T47D (cell line): Measurements from ENCODE around the gene CNTD1.
A peak's percentile ranks its signal among the peaks of the same experiment; 100 is the strongest.

Experiments
- DNase-seq, 2 experiments: peaks; one replicate each; pipeline versions ENCODE4 v3.0.0 to v3.0.0-alpha.2; 2011 to 2012; ENCODE audit warnings: low read depth in 1 of 2, low spot score in 1 of 2
- JUND ChIP-seq: IDR thresholded peaks from 2 replicates; pipeline ENCODE4 v1.6.1; 2012; ENCODE audit warnings: low read depth
- in situ Hi-C: cut with HindIII; loops from 2 replicates; pipeline ENCODE4 v1.10.0; 2016; ENCODE audit warnings: low sequenced_read_pairs, low pct_unique_long_range_greater_than_20kb

Gene CNTD1

DNA sequence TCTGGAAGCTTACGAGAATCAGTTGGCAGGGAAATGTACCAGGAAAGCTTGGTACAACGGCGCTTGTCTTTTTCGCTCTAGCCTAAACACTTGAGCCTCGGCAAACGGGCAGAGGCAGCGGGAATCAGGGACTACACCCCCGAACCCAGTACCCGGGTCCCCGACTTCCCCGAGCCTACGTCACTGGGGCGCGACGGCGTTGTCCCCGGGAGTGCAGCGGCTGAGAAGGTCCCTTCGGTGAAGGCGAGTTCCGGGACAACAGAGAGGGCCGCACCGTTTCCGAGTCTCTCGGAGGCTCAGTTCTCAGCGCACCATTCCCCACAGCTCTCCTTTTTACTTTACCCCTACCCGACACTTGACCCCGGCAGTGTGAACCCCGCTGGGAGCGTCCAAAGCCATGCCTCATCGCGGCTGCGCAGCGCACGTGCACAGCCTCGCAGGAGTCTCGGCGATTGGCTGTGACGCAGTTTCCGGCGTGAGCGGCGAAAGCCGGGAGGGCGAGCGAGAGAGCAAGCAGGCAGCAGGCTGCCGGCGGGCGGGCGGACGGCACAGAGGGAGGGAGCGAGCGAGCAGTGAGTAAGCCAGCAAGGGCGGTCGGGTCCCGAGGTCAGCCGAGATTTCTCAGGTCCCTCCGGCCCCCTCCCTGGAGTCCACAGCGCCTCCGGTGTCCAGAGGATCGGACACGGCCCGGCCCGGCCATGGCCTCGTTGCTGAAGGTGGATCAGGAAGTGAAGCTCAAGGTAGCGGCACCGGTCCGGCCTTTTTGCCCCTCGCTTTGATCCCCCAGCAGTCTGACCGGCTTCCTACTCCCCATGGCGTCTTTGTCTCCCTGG is 34.5 kb downstream of the CNTD1 start, which contains the start of gene PSME3:
Gene PSME3 (plus strand): TSS at position 464 of the 833 bp plus-strand sequence. CDS start 235 bp downstream, at position 699.
- DNase-seq, result peak; percentile 93 to 94
- in situ Hi-C loops, result no loop called here
- TF ChIP-seq JUND, result no peak

DNA sequence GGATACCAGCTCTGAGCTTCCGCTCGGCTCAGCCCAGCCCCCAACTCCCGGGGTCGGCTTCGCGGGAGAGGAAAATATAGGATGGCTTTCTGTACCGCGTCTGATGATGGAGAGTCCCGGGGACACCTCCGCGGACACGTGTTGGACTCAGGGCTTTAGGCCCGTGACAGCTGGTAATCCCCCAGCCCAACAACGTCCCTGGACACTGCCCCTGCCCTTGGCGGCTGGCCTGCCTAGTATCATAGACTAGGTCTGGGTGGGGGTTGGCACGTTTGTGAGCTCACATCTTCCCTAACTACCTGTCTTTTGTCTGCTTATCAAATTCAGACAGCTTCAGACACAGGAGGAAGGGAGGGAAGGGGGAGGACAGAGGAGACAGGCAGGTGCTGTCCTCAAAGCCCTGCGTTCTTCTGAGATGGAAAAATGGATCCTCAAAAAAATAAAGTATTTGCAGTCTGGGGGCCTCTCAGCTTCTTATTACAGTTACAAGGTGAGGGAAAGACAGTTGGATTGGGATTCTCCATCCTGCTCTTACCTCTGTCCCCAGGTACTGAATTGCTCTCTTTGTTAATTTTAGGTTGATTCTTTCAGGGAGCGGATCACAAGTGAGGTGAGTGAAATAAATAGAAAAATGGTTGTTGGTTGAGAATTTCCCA is 35.2 kb downstream of the CNTD1 start:
- no peak for TF ChIP-seq JUND
- in situ Hi-C loops, result no loop called here
- DNase-seq, result no peak

DNA sequence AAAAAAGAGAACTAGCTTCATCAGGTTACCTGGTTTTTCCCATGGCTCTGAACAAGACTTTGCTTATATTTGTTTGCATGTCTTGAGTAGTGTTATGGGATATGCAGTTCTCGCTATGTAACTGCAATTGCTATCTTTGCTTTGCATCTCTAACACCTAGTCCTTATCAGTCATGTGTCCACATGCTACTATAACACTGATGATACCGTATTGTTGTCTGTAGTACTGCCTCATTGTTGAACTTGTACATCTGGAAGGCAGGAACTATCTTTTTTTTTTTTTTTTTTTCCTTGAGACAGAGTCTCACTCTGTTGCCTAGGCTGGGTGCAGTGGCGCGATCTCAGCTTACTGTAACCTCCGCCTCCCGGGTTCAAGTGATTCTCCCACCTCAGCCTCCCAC is 37.1 kb downstream of the CNTD1 start:
- TF ChIP-seq JUND, result no peak
- no peak for DNase-seq
- in situ Hi-C loops, result no loop called here

DNA sequence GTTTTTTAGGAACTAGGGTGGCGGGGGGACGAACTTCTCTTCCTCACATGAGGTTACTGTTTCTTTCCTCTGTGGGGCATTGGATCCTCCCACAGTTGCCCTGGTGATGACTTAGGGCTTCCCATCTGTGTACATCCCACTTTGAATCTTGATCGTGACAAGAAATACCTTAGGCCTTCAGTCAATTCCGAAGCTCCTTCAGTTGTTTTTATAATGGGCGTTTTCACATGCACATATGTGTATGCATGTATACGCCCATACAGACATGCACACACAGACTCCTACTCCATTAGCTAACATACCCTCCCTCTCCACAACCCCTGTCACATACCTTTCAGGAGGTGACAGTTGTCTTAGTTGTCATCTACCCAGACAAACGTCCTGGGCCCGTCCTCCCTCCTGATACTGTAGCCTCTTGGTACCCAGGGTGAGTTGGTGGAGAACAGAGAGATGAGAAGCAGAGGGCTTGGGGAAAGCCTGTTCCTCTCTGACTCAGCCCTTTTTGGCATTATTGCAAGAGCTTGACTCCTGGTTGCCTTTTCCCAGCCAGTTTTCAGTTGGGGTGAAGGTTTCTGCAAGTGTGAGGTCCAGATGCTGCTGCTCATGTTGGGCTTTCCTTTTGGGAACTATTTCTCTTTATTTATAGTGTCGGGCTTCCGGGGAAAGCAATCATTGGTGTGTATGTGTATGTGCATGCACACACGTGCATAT is 43.5 kb downstream of the CNTD1 start:
- TF ChIP-seq JUND, result no peak
- in situ Hi-C loops, result no loop called here
- no peak for DNase-seq

DNA sequence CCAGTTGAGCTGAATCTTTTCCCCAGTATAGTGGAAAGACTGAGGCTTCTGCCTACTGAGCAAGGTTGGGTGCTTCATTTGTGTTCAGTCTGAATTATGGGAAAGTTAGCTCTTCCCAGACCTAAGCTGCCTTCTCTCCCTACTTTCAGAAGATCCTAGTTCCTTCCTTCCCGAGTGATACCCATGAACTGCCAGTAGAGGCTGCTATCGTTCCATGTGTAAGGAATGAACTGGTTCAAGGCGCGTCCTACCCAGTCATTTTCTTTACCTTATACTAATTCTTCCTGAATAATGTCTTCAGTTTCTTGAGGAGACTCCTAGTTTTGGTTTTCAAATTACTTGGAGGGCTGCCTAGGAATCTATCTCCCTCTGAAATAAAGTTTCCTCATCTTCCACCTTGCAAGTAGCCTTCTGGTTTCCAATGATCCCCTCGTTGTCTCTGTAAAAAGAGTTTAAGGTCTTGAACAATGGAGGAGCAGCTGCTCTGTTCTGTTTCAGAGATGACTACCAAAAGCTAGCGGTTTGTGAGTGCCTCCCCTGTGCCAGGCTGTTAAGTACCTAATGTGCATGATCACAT is 44.8 kb downstream of the CNTD1 start:
- in situ Hi-C loops, result no loop called here
- no peak for TF ChIP-seq JUND

DNA sequence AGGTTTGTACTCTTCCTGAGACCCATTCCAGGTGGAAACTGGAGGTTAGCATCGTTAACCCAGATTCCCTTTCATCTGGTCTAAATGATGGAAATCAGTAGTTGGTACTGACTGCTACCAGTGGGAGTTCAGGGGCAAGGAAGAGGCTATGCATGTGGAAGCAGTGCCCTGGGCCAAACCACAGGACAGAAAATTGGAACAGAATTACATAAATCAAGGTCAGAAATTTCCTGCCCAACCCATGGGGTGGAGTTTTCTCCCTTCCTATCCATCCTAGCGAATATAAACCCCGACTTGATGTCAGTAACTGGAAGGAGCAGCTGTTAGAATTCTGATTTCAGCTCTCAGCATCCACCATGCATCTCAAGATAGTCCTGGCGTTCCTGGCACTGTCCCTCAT is 45.6 kb downstream of the CNTD1 start, which contains the start of gene AOC2:
Gene AOC2 (plus strand): TSS at position 310 of the 400 bp plus-strand sequence. CDS start 47 bp downstream, at position 357.
- in situ Hi-C loops, result no loop called here
- no peak for DNase-seq
- no peak for TF ChIP-seq JUND

More for the DNA sequence above, 44.8 kb downstream of the CNTD1 start:
- DNase-seq, result peak; percentile 85 to 94

DNA sequence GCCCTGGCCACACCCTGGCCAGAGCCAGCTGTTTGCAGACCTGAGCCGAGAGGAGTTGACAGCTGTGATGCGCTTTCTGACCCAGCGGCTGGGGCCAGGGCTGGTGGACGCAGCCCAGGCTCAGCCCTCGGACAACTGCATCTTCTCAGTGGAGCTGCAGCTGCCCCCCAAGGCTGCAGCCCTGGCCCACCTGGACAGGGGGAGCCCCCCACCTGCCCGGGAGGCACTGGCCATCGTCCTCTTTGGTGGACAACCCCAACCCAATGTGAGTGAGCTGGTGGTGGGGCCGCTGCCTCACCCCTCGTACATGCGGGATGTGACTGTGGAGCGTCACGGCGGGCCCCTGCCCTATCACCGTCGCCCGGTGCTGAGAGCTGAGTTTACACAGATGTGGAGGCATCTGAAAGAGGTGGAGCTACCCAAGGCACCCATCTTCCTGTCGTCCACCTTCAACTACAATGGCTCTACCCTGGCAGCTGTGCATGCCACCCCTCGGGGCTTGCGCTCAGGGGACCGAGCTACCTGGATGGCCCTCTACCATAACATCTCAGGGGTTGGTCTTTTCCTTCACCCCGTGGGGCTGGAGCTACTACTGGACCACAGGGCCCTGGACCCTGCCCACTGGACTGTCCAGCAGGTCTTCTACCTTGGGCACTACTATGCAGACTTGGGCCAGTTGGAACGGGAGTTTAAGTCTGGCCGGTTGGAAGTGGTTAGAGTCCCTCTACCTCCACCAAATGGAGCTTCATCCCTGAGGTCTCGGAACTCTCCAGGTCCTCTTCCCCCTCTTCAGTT is 46.3 kb downstream of the CNTD1 start:
- TF ChIP-seq JUND, result no peak
- no peak for DNase-seq
- in situ Hi-C loops, result no loop called here

DNA sequence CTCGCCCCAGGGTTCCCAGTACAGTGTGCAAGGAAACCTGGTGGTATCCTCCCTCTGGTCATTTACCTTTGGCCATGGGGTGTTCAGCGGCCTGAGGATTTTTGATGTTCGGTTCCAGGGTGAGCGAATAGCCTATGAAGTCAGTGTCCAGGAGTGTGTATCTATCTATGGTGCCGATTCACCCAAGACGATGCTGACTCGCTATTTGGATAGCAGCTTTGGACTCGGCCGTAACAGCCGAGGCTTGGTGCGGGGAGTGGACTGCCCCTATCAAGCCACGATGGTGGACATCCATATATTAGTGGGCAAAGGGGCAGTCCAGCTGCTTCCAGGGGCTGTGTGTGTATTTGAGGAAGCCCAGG is 46.9 kb downstream of the CNTD1 start:
- DNase-seq, result no peak
- no peak for TF ChIP-seq JUND
- in situ Hi-C loops, result no loop called here

DNA sequence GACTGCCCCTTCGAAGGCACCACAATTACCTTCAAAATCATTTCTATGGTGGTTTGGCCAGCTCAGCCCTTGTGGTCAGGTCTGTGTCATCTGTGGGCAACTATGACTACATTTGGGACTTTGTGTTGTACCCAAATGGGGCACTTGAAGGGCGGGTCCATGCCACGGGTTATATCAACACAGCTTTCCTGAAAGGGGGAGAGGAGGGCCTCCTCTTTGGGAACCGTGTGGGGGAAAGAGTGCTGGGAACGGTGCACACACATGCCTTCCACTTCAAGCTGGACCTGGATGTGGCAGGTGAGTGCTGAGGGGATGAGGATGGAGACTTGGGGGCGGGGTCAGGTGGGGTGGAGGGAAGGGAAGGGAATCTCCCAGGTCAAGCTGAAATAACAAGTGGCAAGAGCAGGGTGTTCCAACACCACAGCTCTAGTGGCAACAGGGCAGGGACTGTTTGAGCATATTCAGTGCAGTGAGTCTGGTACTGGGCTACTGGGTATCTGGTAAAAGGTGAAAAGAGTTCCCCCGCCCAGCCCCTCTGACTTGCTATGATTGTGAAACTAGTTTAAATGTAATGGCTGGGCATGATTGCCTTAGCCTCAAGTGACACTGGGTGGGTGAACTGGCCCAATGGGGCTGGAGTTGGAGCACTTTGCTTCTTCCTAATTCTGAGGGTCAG is 47.4 kb downstream of the CNTD1 start:
- in situ Hi-C loops, result no loop called here
- TF ChIP-seq JUND, result no peak
- no peak for DNase-seq

DNA sequence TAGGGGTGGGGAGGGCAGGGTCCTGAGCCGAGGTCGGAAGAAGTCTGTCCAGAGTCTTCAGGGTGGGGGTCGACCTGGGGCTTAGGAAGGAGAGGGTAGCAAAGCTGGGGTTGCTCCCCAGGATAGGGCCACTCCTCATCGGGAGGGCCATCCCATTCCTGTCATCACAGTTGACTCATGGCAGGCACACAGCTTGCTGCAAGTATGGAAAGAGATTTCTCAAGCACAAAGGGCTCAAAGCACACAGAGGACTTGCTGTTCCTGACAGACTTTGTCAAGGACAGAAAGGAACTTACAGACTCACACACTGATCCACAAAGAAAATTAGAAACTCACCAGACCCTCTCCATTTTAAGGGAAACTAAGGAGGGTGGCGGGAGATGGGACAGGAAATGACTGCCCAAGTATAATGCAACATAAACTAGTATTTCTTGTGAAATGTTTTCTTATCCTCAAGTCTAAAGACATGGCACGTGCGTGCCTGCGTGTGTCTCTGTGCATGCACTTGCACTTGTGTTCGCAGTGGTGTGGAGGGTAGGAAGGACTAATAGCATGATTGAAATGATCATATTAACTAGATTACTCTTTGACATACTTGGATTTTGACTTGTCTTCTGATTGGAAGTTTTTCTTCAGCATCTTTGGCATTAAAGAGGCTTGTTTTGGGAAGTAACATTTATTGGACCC is 48.1 kb downstream of the CNTD1 start:
- no peak for DNase-seq
- no peak for TF ChIP-seq JUND
- in situ Hi-C loops, result no loop called here

DNA sequence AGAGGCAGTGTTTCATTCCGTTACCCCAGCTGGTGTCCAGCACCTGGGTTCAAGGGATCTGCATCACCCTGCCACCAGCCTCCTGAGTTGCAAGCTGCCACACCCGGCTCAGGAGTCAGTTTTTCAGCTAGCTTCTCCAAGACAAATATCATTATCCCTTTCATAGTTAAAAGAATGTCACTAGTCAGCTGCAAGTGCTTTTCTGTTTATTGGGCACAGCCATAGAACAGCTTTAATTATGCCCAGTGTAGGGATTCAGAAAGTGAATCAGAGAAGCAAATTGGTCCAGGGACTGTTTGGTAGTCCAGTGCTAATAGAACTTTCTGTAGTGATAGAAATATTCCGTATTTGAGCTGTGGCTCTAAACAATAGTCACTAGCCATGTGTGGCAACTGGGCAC is 49.4 kb downstream of the CNTD1 start:
- DNase-seq, result no peak
- in situ Hi-C loops, result no loop called here
- no peak for TF ChIP-seq JUND
